PC-3 (cell line): ENCODE measurements around the gene SAMD9. TPM values are rescaled to one million over a fixed set of nuclear protein-coding genes. Genes with fewer than 3 reads are reported as not detected.
"Not testable (repeated sequence)": the region's sequence is repeated elsewhere in the genome, so short reads cannot be mapped to it uniquely, and the experiment has no call there.

Experiments
- ATAC-seq: fragments of 200-7000 bp; cut with Tn5 transposase; 2 replicates; pipeline ENCODE4 v1.9.1; 2020; ENCODE audit warnings: mild to moderate bottlenecking, moderate library complexity
- BruUV-seq: library from RNA; stranded (reverse); fragments of 400-500 nt; replicated peaks from 2 replicates; lab custom pipeline; 2021; lab: Mats Ljungman, UMichigan
- CTCF ChIA-PET: fragments of 300-600 bp; sonication (Branson Sonifier 250); formaldehyde crosslinking; loops from one replicate; lab custom pipeline; 2022; ENCODE audit warnings: antibody characterized with exemption; lab: Charles Lee
- POLR2A ChIA-PET: fragments of 300-600 bp; sonication (Branson Sonifier 250); formaldehyde crosslinking; loops from one replicate; lab custom pipeline; 2022; ENCODE audit warnings: antibody characterized with exemption; ENCODE audit not compliant: unreplicated experiment; lab: Charles Lee
- DNase-seq: peaks from one replicate; pipeline ENCODE4 v3.0.0-alpha.2; 2015
- H2AFZ ChIP-seq: fragments of 300-600 bp; sonication (generic); 2 replicates; pipeline ENCODE4 v1.6.0; 2016; ENCODE audit warnings: antibody characterized with exemption, low read length
- H3F3A ChIP-seq: fragments of 300-600 bp; sonication (generic); one replicate; pipeline ENCODE4 v1.6.0; 2017; ENCODE audit warnings: antibody characterized with exemption, low read length, control low read depth, mild to moderate bottlenecking; ENCODE audit not compliant: unreplicated experiment
- H3K27ac ChIP-seq: fragments of 300-600 bp; sonication (generic); 2 replicates; pipeline ENCODE4 v1.5.1; 2016; ENCODE audit warnings: mild to moderate bottlenecking, low read length
- H3K27me3 ChIP-seq: fragments of 300-600 bp; sonication (generic); 2 replicates; pipeline ENCODE4 v1.6.1; 2016; ENCODE audit warnings: low read length, mixed read lengths
- H3K36me3 ChIP-seq: fragments of 300-600 bp; sonication (generic); 2 replicates; pipeline ENCODE4 v1.6.1; 2016; ENCODE audit warnings: low read depth, mixed run types, low read length, mixed read lengths
- H3K4me1 ChIP-seq: fragments of 300-600 bp; sonication (generic); 2 replicates; pipeline ENCODE4 v1.5.1; 2016; ENCODE audit warnings: low read length; ENCODE audit not compliant: insufficient read depth
- H3K4me2 ChIP-seq: fragments of 300-600 bp; sonication (generic); 2 replicates; pipeline ENCODE4 v1.6.0; 2016; ENCODE audit warnings: low read length
- H3K4me3 ChIP-seq: fragments of 300-600 bp; sonication (generic); 2 replicates; pipeline ENCODE4 v1.5.1; 2016; ENCODE audit warnings: mild to moderate bottlenecking, low read length, mixed read lengths
- H3K79me2 ChIP-seq: fragments of 300-600 bp; sonication (generic); 2 replicates; pipeline ENCODE4 v1.6.1; 2017; ENCODE audit warnings: low read length, mixed read lengths
- H3K9ac ChIP-seq: fragments of 300-600 bp; sonication (generic); 2 replicates; pipeline ENCODE4 v1.6.0; 2016; ENCODE audit warnings: mild to moderate bottlenecking, low read length
- H3K9me2 ChIP-seq: fragments of 300-600 bp; sonication (generic); replicated peaks from 2 replicates; pipeline ENCODE4 v1.6.1; 2016; ENCODE audit warnings: mixed run types, low read length, mixed read lengths
- H3K9me3 ChIP-seq: fragments of 300-600 bp; sonication (generic); 2 replicates; pipeline ENCODE4 v1.6.1; 2016; ENCODE audit warnings: low read length, mixed read lengths
- H4K20me1 ChIP-seq: fragments of 300-600 bp; sonication (generic); 2 replicates; pipeline ENCODE4 v1.6.1; 2016; ENCODE audit warnings: low read length, mixed read lengths
- CTCF ChIP-seq: fragments of 300-600 bp; sonication (generic); conservative IDR thresholded peaks from 2 replicates; pipeline ENCODE4 v1.5.1; 2017; ENCODE audit warnings: antibody characterized with exemption, low read depth, mild to moderate bottlenecking, low read length
- EZH2 ChIP-seq: fragments of 300-600 bp; sonication (generic); IDR thresholded peaks from one replicate; pipeline ENCODE4 v1.6.1; 2017; ENCODE audit warnings: antibody characterized with exemption, mild to moderate bottlenecking, low read length; ENCODE audit not compliant: unreplicated experiment
- EZH2phosphoT487 ChIP-seq: fragments of 300-600 bp; sonication (generic); IDR thresholded peaks from 2 replicates; pipeline ENCODE4 v1.6.1; 2018; ENCODE audit warnings: mild to moderate bottlenecking, antibody characterized with exemption, low read length, borderline replicate concordance
- intact Hi-C: fragments of 100-400 bp; cut with micrococcal nuclease; formaldehyde crosslinking; loops from 2 replicates; pipeline ENCODE4 v1.9.0; 2023
- total RNA-seq: library from RNA; depleted of rRNA; stranded (reverse); fragments of >200 nt; gene quantifications from 2 replicates; pipeline ENCODE4 v1.2.3, GENCODE V29; 2014

Gene SAMD9
- total RNA-seq, 1 experiment from 2014 or later = 3.0 TPM

GRCh38 chr7:93062599-93062998 lies 55.2 kb downstream of the SAMD9 start:
- Histone ChIP-seq H3K27ac (no peak overlapping the region), H3K4me3 (no peak overlapping the region), H3K9me3 (peaks cover 9% of the 10 kb centered on the region), H3K4me1 (no peaks in the 10 kb centered on the region), H3K36me3 (no peaks in the 10 kb centered on the region), H3K4me2 (no peak overlapping the region), H2AFZ (no peak overlapping the region), H3K27me3 (no peaks in the 10 kb centered on the region), H3F3A (no peaks in the 10 kb centered on the region), H3K79me2 (no peaks in the 10 kb centered on the region), H4K20me1 (no peaks in the 10 kb centered on the region), H3K9me2 (no peaks in the 10 kb centered on the region), H3K9ac (no peak overlapping the region)
- ATAC-seq (no peak), DNase-seq (no peak)
- BruUV-seq = no TSS peak
- ChIA-PET POLR2A (no interaction called here), CTCF (interaction anchor here (0.6 kb wide), 1 partner anchor 235 kb away, joined by 3 read pairs; no protein-coding TSS in a partner anchor)
- intact Hi-C loops = no loop called here
- no peak for TF ChIP-seq CTCF
- no peak for TF ChIP-seq EZH2
- TF ChIP-seq EZH2phosphoT487 = no peak

GRCh38 chr7:93060865-93061264 lies 56.9 kb downstream of the SAMD9 start:
- TF ChIP-seq CTCF = no peak
- TF ChIP-seq EZH2phosphoT487 = no peak
- no peak for TF ChIP-seq EZH2
- H3K9me2 ChIP-seq = no peaks in the 10 kb centered on the region
- intact Hi-C loops = no loop called here
- no peak overlapping the region for H3K4me3 ChIP-seq
- no peaks in the 10 kb centered on the region for H3K4me1 ChIP-seq
- peaks cover 5% of the 10 kb centered on the region for H3K9me3 ChIP-seq
- H3K27ac ChIP-seq = no peak overlapping the region
- H2AFZ ChIP-seq = no peak overlapping the region
- BruUV-seq = no TSS peak
- ATAC-seq (no peak), DNase-seq (no peak)
- no peaks in the 10 kb centered on the region for H3K36me3 ChIP-seq
- no peak overlapping the region for H3K9ac ChIP-seq
- no peaks in the 10 kb centered on the region for H3K27me3 ChIP-seq
- ChIA-PET CTCF (no interaction called here), POLR2A (no interaction called here)
- no peaks in the 10 kb centered on the region for H3K79me2 ChIP-seq
- H4K20me1 ChIP-seq = no peaks in the 10 kb centered on the region
- no peaks in the 10 kb centered on the region for H3F3A ChIP-seq
- H3K4me2 ChIP-seq = no peak overlapping the region

- H3K36me3 ChIP-seq = no peaks in the 10 kb centered on the region
Measured at GRCh38 chr7:93060025-93060424, 57.8 kb downstream of the SAMD9 start.

GRCh38 chr7:93056621-93057020 lies 61.2 kb downstream of the SAMD9 start:
- CTCF ChIA-PET = not testable (repeated sequence)
- POLR2A ChIA-PET = interaction anchor here (0.5 kb wide), 2 partner anchors 65 to 423 kb away, joined by 6 to 8 read pairs; no protein-coding TSS in a partner anchor

More at GRCh38 chr7:93060025-93060424, 57.8 kb downstream of the SAMD9 start:
- no peaks in the 10 kb centered on the region for H3K9me3 ChIP-seq
- H3K4me2 ChIP-seq = no peak overlapping the region
- intact Hi-C loops = no loop called here
- no peak overlapping the region for H3K4me3 ChIP-seq
- no peaks in the 10 kb centered on the region for H3K9me2 ChIP-seq
- H3K27ac ChIP-seq = no peak overlapping the region
- BruUV-seq = no TSS peak
- H3K79me2 ChIP-seq = no peaks in the 10 kb centered on the region
- no peaks in the 10 kb centered on the region for H4K20me1 ChIP-seq
- no peak overlapping the region for H3K9ac ChIP-seq
- no peaks in the 10 kb centered on the region for H3K27me3 ChIP-seq
- H3F3A ChIP-seq = no peaks in the 10 kb centered on the region
- ATAC-seq = no peak
- H3K4me1 ChIP-seq = no peaks in the 10 kb centered on the region
- POLR2A ChIA-PET = no interaction called here
- TF ChIP-seq CTCF = no peak
- TF ChIP-seq EZH2 = no peak
- no peak for TF ChIP-seq EZH2phosphoT487
- DNase-seq = no peak
- no peak overlapping the region for H2AFZ ChIP-seq
- CTCF ChIA-PET = no interaction called here

More at GRCh38 chr7:93056621-93057020, 61.2 kb downstream of the SAMD9 start:
- ATAC-seq, BruUV-seq, H3K36me3 ChIP-seq, H2AFZ ChIP-seq, H3K9me3 ChIP-seq, H3K27me3 ChIP-seq, H3K4me1 ChIP-seq, H3K4me3 ChIP-seq, H3K79me2 ChIP-seq, H4K20me1 ChIP-seq, H3F3A ChIP-seq, H3K4me2 ChIP-seq, H3K9me2 ChIP-seq, intact Hi-C loops, H3K9ac ChIP-seq, H3K27ac ChIP-seq, DNase-seq: not testable (repeated sequence)
